ENCODE results near the gene ATP6V1G1.

- TF ChIP-seq, protein P1, sequence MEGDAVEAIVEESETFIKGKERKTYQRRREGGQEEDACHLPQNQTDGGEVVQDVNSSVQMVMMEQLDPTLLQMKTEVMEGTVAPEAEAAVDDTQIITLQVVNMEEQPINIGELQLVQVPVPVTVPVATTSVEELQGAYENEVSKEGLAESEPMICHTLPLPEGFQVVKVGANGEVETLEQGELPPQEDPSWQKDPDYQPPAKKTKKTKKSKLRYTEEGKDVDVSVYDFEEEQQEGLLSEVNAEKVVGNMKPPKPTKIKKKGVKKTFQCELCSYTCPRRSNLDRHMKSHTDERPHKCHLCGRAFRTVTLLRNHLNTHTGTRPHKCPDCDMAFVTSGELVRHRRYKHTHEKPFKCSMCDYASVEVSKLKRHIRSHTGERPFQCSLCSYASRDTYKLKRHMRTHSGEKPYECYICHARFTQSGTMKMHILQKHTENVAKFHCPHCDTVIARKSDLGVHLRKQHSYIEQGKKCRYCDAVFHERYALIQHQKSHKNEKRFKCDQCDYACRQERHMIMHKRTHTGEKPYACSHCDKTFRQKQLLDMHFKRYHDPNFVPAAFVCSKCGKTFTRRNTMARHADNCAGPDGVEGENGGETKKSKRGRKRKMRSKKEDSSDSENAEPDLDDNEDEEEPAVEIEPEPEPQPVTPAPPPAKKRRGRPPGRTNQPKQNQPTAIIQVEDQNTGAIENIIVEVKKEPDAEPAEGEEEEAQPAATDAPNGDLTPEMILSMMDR (conservative IDR thresholded peaks at IDR 0.05 in 1 of 2, IDR thresholded peaks at IDR 0.05 in 1 of 2; ENCODE audit: low read depth in 1 of 2, low read length in 2 of 2), result no peak
- TF ChIP-seq EZH2 (IDR thresholded peaks at IDR 0.05; ENCODE audit: low read length, missing control alignments), result no peak
Measured at GRCh38 chr9:114552706-114553105, 34.9 kb upstream of the ATP6V1G1 start.

Measured in fibroblast of lung (primary cell).